Fibroblast of lung (primary cell): ENCODE results near the gene AMIGO1. TPM values are rescaled to one million over a fixed set of nuclear protein-coding genes. Genes with fewer than 3 reads are reported as not detected.

Source experiments
- DNase-seq, 2 donors: peaks; one replicate each; pipeline versions ENCODE4 v3.0.0 to v3.0.0-alpha.2; 2010; ENCODE audit warnings: low read depth in 2 of 2
- H2AFZ ChIP-seq: 2 replicates; pipeline ENCODE4 v1.5.1; 2012; ENCODE audit warnings: low read length, control low read depth, inconsistent platforms
- H3K27ac ChIP-seq: 2 replicates; pipeline ENCODE4 v1.5.1; 2011; ENCODE audit warnings: low read length, control low read depth; ENCODE audit not compliant: insufficient read depth
- H3K27me3 ChIP-seq: 2 replicates; pipeline ENCODE4 v1.5.1; 2011; ENCODE audit warnings: mild to moderate bottlenecking, low read length; ENCODE audit not compliant: control insufficient read depth, insufficient read depth
- H3K36me3 ChIP-seq: 2 replicates; pipeline ENCODE4 v1.5.1; 2011; ENCODE audit warnings: low read length; ENCODE audit not compliant: control insufficient read depth, insufficient read depth
- H3K4me1 ChIP-seq: 2 replicates; pipeline ENCODE4 v1.5.1; 2011; ENCODE audit warnings: low read length; ENCODE audit not compliant: control insufficient read depth, insufficient read depth; ENCODE audit errors: extremely low read depth
- H3K4me2 ChIP-seq: 2 replicates; pipeline ENCODE4 v1.5.1; 2011; ENCODE audit warnings: low read length, control low read depth; ENCODE audit not compliant: insufficient read depth; ENCODE audit errors: extremely low read depth
- H3K4me3 ChIP-seq, 4 experiments: fragments of 200-600 bp in 1 of 4; sonication (generic) in 1 of 4; replicated peaks in 1 of 4; 2 replicates each; pipeline ENCODE4 v1.5.1; 2011 to 2016; ENCODE audit warnings: low read length in 4 of 4, low read depth in 3 of 4, mild to moderate bottlenecking in 3 of 4, control low read depth in 2 of 4, inconsistent platforms in 1 of 4, mixed read lengths in 1 of 4; ENCODE audit not compliant: insufficient read depth in 1 of 4; ENCODE audit errors: control extremely low read depth in 1 of 4
- H3K79me2 ChIP-seq: 2 replicates; pipeline ENCODE4 v1.5.1; 2012; ENCODE audit warnings: mild to moderate bottlenecking, low read length, inconsistent platforms; ENCODE audit not compliant: control insufficient read depth, insufficient read depth
- H3K9ac ChIP-seq: 2 replicates; pipeline ENCODE4 v1.5.1; 2011; ENCODE audit warnings: mild to moderate bottlenecking, low read length, control low read depth; ENCODE audit not compliant: insufficient read depth
- H3K9me3 ChIP-seq: 2 replicates; pipeline ENCODE4 v1.5.1; 2012; ENCODE audit warnings: low read depth, low read length; ENCODE audit not compliant: control insufficient read depth, insufficient read depth
- H4K20me1 ChIP-seq: 2 replicates; pipeline ENCODE4 v1.5.1; 2011; ENCODE audit warnings: low read length; ENCODE audit not compliant: control insufficient read depth, insufficient read depth; ENCODE audit errors: extremely low read depth
- CTCF ChIP-seq, 2 donors: IDR thresholded peaks in 1 of 2; conservative IDR thresholded peaks in 1 of 2; 1 replicate in 1 of 2; 2 replicates in 1 of 2; pipeline ENCODE4 v1.5.1; 2011 to 2012; ENCODE audit warnings: low read length in 2 of 2, control low read depth in 1 of 2, inconsistent platforms in 1 of 2, low read depth in 1 of 2, mild to moderate bottlenecking in 1 of 2
- EZH2 ChIP-seq: IDR thresholded peaks from 2 replicates; pipeline ENCODE4 v1.5.1; 2012; ENCODE audit warnings: low read length, control low read depth, mild to moderate bottlenecking; ENCODE audit errors: missing control alignments
- polyA plus RNA-seq, 2 donors: library from polyadenylated mRNA; depleted of rRNA in 1 of 2; stranded (reverse) in 1 of 2; unstranded in 1 of 2; fragments of >200 nt; gene quantifications; 2 replicates each; pipeline ENCODE4 v1.2.1, GENCODE V29; 2011 to 2012; ENCODE audit warnings: missing spikeins in 1 of 2
- total RNA-seq: library from RNA; depleted of rRNA; stranded (reverse); fragments of >200 nt; gene quantifications from 2 replicates; pipeline ENCODE4 v1.2.1, GENCODE V29; 2014

The AMIGO1 gene
- total and polyA plus RNA-seq, 2 donors (not counting 1 experiment from before 2014, with no cell fraction given): 0.57 to 2.5 TPM

- no peak overlapping the region for H3K4me2 ChIP-seq
- H2AFZ ChIP-seq: no peak overlapping the region
- no peaks in the 10 kb centered on the region for H3K79me2 ChIP-seq
- H3K4me3 ChIP-seq: no peak overlapping the region
- no peak overlapping the region for H3K9ac ChIP-seq
- DNase-seq: no peak
- no peaks in the 10 kb centered on the region for H4K20me1 ChIP-seq
- no peak overlapping the region for H3K27ac ChIP-seq
- H3K9me3 ChIP-seq: no peaks in the 10 kb centered on the region
- TF ChIP-seq EZH2: no peak
- no peak for TF ChIP-seq CTCF (conservative IDR thresholded peaks at IDR 0.05 in 1 of 2, IDR thresholded peaks at IDR 0.05 in 1 of 2; ENCODE audit: low read depth in 1 of 2, low read length in 2 of 2)
- H3K27me3 ChIP-seq: peaks cover 21% of the 10 kb centered on the region
- no peaks in the 10 kb centered on the region for H3K36me3 ChIP-seq
- no peaks in the 10 kb centered on the region for H3K4me1 ChIP-seq
These were observed 11.8 kb upstream of the AMIGO1 start for GRCh38 chr1:109521002-109521951.

GRCh38 chr1:109517337-109517736, 7.8 kb upstream of the AMIGO1 start:
- Histone ChIP-seq H3K4me2 (no peak overlapping the region), H3K36me3 (no peaks in the 10 kb centered on the region), H3K9ac (no peak overlapping the region), H3K27me3 (peaks cover 12% of the 10 kb centered on the region), H3K4me1 (no peaks in the 10 kb centered on the region), H3K4me3 (no peak overlapping the region), H4K20me1 (no peaks in the 10 kb centered on the region), H3K79me2 (no peaks in the 10 kb centered on the region), H3K9me3 (no peaks in the 10 kb centered on the region), H3K27ac (no peak overlapping the region), H2AFZ (no peak overlapping the region)
- TF ChIP-seq CTCF (conservative IDR thresholded peaks at IDR 0.05 in 1 of 2, IDR thresholded peaks at IDR 0.05 in 1 of 2; ENCODE audit: low read depth in 1 of 2, low read length in 2 of 2) (no peak), EZH2 (no peak)
- no peak for DNase-seq

DNA sequence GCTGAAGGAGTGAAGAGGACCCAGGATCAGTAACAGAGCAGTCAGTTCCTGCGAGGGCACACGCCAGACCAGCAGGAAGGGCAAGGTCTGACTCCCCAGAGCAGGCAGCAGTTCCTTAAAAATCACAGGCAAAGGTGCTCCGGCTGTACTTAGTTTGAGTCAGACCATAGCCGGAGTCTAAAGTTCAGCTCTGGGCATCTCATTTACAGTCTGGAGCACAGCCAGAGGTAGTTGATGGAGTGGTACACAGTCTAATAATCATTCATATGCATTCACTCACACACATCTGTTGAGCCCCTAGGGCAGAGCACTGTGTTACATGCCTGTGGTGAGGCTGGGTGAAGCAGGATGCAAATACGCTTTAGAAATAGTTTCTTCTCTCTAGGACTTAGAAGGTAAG, 7.3 kb upstream of the AMIGO1 start:
- TF ChIP-seq CTCF (conservative IDR thresholded peaks at IDR 0.05 in 1 of 2, IDR thresholded peaks at IDR 0.05 in 1 of 2; ENCODE audit: low read depth in 1 of 2, low read length in 2 of 2) (no peak), EZH2 (no peak)
- no peak for DNase-seq
- Histone ChIP-seq H3K9ac (no peak overlapping the region), H3K27ac (no peak overlapping the region), H3K36me3 (no peaks in the 10 kb centered on the region), H3K9me3 (no peaks in the 10 kb centered on the region), H3K79me2 (no peaks in the 10 kb centered on the region), H3K4me3 (no peak overlapping the region), H3K4me2 (no peak overlapping the region), H3K27me3 (peaks cover 7% of the 10 kb centered on the region), H4K20me1 (no peaks in the 10 kb centered on the region), H3K4me1 (no peaks in the 10 kb centered on the region), H2AFZ (no peak overlapping the region)
